Gastrocnemius medialis (tissue), 4 donors: Measurements from ENCODE around the gene MTCL1. TPM values are rescaled to one million over a fixed set of nuclear protein-coding genes. Genes with fewer than 3 reads are reported as not detected.

ENCODE experiments used
- ATAC-seq, 2 donors: fragments of 150-250 bp; one replicate each; pipeline ENCODE4 v1.9.1; 2016
- DNase-seq, 2 donors: peaks; one replicate each; pipeline ENCODE4 v3.0.0-alpha.2; 2019
- H3K27ac ChIP-seq, 4 donors: fragments of 200-600 bp; sonication (generic); 1 replicate in 1 of 4; 2 replicates in 3 of 4; pipeline ENCODE4 v1.5.1; 2016 to 2018; ENCODE audit warnings: mild to moderate bottlenecking in 2 of 4, moderate library complexity in 1 of 4
- H3K27me3 ChIP-seq, 3 donors: fragments of 200-600 bp; sonication (generic) in 2 of 3; 1 replicate in 1 of 3; 2 replicates in 2 of 3; pipeline versions ENCODE4 v1.5.1 to v1.6.0; 2016 to 2019; ENCODE audit warnings: mild to moderate bottlenecking in 1 of 3, moderate library complexity in 1 of 3
- H3K36me3 ChIP-seq, 2 donors: fragments of 200-600 bp; sonication (generic) in 1 of 2; one replicate each; pipeline ENCODE4 v1.5.1; 2017 to 2018
- H3K4me1 ChIP-seq, 2 donors: fragments of 200-600 bp; sonication (generic) in 1 of 2; one replicate each; pipeline ENCODE4 v1.5.1; 2016 to 2017; ENCODE audit warnings: mild to moderate bottlenecking in 2 of 2
- H3K4me3 ChIP-seq, 4 donors: fragments of 200-600 bp; sonication (generic) in 3 of 4; 1 replicate in 1 of 4; 2 replicates in 3 of 4; pipeline ENCODE4 v1.5.1; 2016 to 2019; ENCODE audit warnings: mild to moderate bottlenecking in 2 of 4
- H3K9me3 ChIP-seq, 3 donors: fragments of 200-600 bp; sonication (generic) in 2 of 3; 1 replicate in 1 of 3; 2 replicates in 2 of 3; pipeline ENCODE4 v1.5.1; 2016 to 2019
- POLR2A ChIP-seq, 2 donors: fragments of 450-650 bp; IDR thresholded peaks; one replicate each; pipeline ENCODE4 v1.6.1; 2017; ENCODE audit warnings: antibody characterized with exemption in 2 of 2, mild to moderate bottlenecking in 2 of 2, moderate library complexity in 2 of 2
- in situ Hi-C, 4 donors: fragments of 200-750 bp; cut with MboI; loops; one replicate each; pipeline versions ENCODE4 v1.15.0 to v1.8.0; 2017; ENCODE audit warnings: low sequenced_read_pairs in 4 of 4
- intact Hi-C: fragments of 100-400 bp; cut with DNase I; formaldehyde crosslinking; loops from one replicate; pipeline ENCODE4 v1.15.1; 2023; ENCODE audit warnings: low total_unique reads
- total RNA-seq, 4 donors: library from RNA; depleted of rRNA; stranded (reverse); fragments of >200 nt; gene quantifications; one replicate each; pipeline versions ENCODE4 v1.1.0 to v1.2.3, GENCODE V29; 2016
- TF ChIP-seq, protein P1 (sequence below), 5 experiments: fragments of 450-650 bp in 3 of 5; fragments of 200-600 bp in 2 of 5; sonication (generic) in 2 of 5; IDR thresholded peaks in 4 of 5; conservative IDR thresholded peaks in 1 of 5; 1 replicate in 4 of 5; 2 replicates in 1 of 5; pipeline ENCODE4 v1.5.1; 2016 to 2019; ENCODE audit warnings: antibody characterized with exemption in 5 of 5, mild to moderate bottlenecking in 3 of 5, moderate library complexity in 3 of 5

Gene MTCL1
- total RNA-seq, 4 donors from 2014 or later, result 2.0 to 8.6 (median 3.5) TPM

DNA sequence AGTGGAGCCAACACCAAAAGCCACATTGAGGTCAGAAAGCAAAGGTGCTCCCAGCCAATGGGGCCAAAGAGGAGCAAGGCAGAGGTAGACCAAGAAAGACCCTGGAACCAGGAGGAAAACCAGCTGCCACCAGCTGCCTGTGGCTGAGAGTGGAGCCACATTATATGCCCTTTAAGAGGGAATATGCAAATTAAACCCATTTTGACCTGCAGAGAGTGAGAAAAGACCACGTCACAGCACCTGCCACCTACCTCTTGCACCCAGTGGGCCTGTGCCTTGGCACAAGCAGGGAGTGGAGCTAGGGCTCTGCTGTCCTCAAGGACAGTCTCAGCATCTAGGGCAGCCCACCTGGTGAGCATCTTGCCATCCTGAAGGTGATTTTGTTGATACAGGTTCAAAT is 161.3 kb downstream of the MTCL1 start:
- intact Hi-C loops (no loop called here), in situ Hi-C loops (no loop called here)
- no peak overlapping the region for H3K4me3 ChIP-seq
- H3K9me3 ChIP-seq, result no peaks in the 10 kb centered on the region
- H3K27ac ChIP-seq, result no peak overlapping the region
- no peak for DNase-seq
- no peaks in the 10 kb centered on the region for H3K27me3 ChIP-seq
- H3K36me3 ChIP-seq, result no peaks in the 10 kb centered on the region
- TF ChIP-seq POLR2A (IDR thresholded peaks at IDR 0.05), result no peak
- TF ChIP-seq, protein P1, sequence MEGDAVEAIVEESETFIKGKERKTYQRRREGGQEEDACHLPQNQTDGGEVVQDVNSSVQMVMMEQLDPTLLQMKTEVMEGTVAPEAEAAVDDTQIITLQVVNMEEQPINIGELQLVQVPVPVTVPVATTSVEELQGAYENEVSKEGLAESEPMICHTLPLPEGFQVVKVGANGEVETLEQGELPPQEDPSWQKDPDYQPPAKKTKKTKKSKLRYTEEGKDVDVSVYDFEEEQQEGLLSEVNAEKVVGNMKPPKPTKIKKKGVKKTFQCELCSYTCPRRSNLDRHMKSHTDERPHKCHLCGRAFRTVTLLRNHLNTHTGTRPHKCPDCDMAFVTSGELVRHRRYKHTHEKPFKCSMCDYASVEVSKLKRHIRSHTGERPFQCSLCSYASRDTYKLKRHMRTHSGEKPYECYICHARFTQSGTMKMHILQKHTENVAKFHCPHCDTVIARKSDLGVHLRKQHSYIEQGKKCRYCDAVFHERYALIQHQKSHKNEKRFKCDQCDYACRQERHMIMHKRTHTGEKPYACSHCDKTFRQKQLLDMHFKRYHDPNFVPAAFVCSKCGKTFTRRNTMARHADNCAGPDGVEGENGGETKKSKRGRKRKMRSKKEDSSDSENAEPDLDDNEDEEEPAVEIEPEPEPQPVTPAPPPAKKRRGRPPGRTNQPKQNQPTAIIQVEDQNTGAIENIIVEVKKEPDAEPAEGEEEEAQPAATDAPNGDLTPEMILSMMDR (IDR thresholded peaks at IDR 0.05 in 4 of 5, conservative IDR thresholded peaks at IDR 0.05 in 1 of 5), result no peak
- no peak for ATAC-seq
- H3K4me1 ChIP-seq, result no peaks in the 10 kb centered on the region

DNA sequence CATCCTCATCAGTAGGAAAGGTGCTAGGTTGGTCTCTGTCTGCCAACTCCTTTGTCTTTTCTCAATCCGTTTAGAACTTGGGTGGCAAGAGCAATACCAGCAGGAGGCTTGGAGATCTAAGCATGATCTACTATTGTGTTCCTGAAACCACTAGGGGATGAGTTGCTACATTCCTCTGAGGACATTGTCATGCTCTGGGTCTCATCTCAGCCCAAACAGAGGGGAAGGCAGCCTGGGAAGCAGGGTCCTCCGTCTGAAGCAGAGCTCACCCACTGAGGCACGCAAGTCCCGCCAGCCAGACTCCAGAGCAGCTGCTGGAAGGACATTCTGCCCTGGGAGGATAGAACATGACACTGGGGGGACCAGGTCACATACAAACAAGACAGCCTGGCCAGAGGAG is 162.9 kb downstream of the MTCL1 start:
- ATAC-seq (no peak), DNase-seq (no peak)
- TF ChIP-seq, protein P1 (IDR thresholded peaks at IDR 0.05 in 4 of 5, conservative IDR thresholded peaks at IDR 0.05 in 1 of 5), result no peak
- TF ChIP-seq POLR2A (IDR thresholded peaks at IDR 0.05), result no peak
- no peaks in the 10 kb centered on the region for H3K4me1 ChIP-seq
- no peak overlapping the region for H3K4me3 ChIP-seq
- H3K27me3 ChIP-seq, result no peaks in the 10 kb centered on the region
- in situ Hi-C loops, result no loop called here
- no peaks in the 10 kb centered on the region for H3K9me3 ChIP-seq
- H3K27ac ChIP-seq, result no peak overlapping the region
- no peaks in the 10 kb centered on the region for H3K36me3 ChIP-seq
- intact Hi-C loops, result no loop called here

DNA sequence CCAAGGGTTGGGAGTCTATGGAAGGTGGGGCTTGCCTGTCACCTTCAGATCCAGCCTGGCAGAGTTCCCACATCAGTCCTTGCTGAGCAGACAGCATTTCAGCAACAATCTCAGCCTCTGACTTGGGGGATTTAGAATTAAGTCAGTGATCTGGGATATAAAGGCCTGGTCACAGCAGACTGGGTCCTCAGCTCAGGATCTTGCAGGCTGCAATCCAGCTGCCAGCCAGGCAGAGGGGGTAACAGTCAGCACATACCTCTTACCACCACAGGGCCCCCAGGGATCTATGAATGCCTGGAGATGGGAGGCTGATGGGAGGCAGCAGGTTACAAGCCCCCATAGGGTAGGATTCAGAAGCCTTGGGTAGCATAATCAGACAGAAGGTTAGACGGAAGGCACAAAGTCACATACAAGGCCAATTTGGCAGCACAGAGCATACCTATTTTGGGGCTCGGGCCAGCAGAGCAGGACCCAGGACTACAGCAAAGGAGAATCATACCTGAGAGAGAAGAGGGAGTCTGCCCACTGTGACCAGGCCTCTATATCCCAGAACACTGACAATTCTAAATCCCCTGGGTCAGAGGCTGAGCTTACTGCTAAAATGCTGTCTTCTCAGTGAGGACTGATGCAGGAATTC is 163.5 kb downstream of the MTCL1 start:
- ATAC-seq (no peak), DNase-seq (no peak)
- no peaks in the 10 kb centered on the region for H3K27me3 ChIP-seq
- intact Hi-C loops, result no loop called here
- H3K4me1 ChIP-seq, result no peaks in the 10 kb centered on the region
- no peaks in the 10 kb centered on the region for H3K36me3 ChIP-seq
- no peak overlapping the region for H3K4me3 ChIP-seq
- no peaks in the 10 kb centered on the region for H3K9me3 ChIP-seq
- H3K27ac ChIP-seq, result no peak overlapping the region
- in situ Hi-C loops, result no loop called here
- no peak for TF ChIP-seq POLR2A (IDR thresholded peaks at IDR 0.05)
- TF ChIP-seq, protein P1 (IDR thresholded peaks at IDR 0.05 in 4 of 5, conservative IDR thresholded peaks at IDR 0.05 in 1 of 5), result no peak

DNA sequence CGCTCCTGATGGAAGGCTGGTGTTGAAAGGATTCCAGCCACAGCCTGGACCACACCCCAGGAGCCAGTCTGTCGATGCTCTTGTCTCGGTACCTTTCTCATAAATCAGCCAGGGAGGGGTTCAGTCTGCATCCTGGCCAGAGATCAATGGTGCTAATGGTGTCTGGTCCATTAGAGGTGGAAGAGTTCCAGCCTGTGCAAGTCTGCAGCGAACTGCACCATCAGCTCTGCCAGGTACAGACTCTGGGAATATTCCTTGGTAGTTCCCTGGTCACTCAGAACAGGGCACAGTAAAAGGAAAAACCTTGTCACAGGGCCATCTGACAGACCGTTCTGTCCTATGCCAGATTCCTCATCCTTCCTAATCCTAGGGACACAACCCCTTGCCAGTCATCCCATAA is 164.3 kb downstream of the MTCL1 start:
- Histone ChIP-seq H3K4me3 (no peak overlapping the region), H3K4me1 (no peaks in the 10 kb centered on the region), H3K9me3 (no peaks in the 10 kb centered on the region), H3K27me3 (no peaks in the 10 kb centered on the region), H3K27ac (no peak overlapping the region), H3K36me3 (no peaks in the 10 kb centered on the region)
- intact Hi-C loops, result no loop called here
- DNase-seq (no peak), ATAC-seq (no peak)
- in situ Hi-C loops, result no loop called here
- TF ChIP-seq, protein P1 (IDR thresholded peaks at IDR 0.05 in 4 of 5, conservative IDR thresholded peaks at IDR 0.05 in 1 of 5), result no peak
- no peak for TF ChIP-seq POLR2A (IDR thresholded peaks at IDR 0.05)

DNA sequence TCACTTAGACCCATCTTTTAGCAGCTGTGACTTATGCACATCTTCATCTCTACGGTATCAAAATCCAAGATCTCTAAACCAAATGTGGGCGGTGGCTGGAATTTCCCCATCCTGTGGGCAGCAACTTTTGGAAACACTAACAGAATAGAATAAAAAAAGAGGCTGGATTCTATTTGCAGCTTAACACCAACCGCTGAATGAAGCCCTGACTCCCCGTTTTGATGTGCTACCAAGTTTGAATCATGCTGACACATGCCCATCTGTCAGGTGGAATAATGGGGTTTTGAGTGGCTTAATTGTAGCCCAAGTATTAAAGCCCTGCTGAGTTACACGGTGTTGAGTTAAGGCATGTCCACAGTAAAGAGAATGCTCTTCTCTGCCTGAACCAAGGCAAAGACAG is 165.2 kb downstream of the MTCL1 start:
- no peaks in the 10 kb centered on the region for H3K9me3 ChIP-seq
- no peaks in the 10 kb centered on the region for H3K4me1 ChIP-seq
- no peaks in the 10 kb centered on the region for H3K27me3 ChIP-seq
- in situ Hi-C loops, result no loop called here
- DNase-seq (no peak), ATAC-seq (no peak)
- no peak for TF ChIP-seq POLR2A (IDR thresholded peaks at IDR 0.05)
- TF ChIP-seq, protein P1 (IDR thresholded peaks at IDR 0.05 in 4 of 5, conservative IDR thresholded peaks at IDR 0.05 in 1 of 5), result no peak
- no peak overlapping the region for H3K4me3 ChIP-seq
- H3K36me3 ChIP-seq, result no peaks in the 10 kb centered on the region
- no peak overlapping the region for H3K27ac ChIP-seq
- intact Hi-C loops, result no loop called here
